GM21717 (cell line): Measurements from ENCODE around the gene CDKN2C.
"Not testable (repeated sequence)": the region's sequence is repeated elsewhere in the genome, so short reads cannot be mapped to it uniquely, and the experiment has no call there.

Source experiments
- ATAC-seq: cut with Tn5 transposase; IDR thresholded peaks from one replicate; pipeline ENCODE4 v1.9.1; 2021; ENCODE audit warnings: mild to moderate bottlenecking, moderate library complexity; ENCODE audit not compliant: unreplicated experiment

The CDKN2C gene

GRCh38 chr1:50969611-50970508 lies at the start of gene CDKN2C:
CDKN2C (plus strand) TSS chr1:50970245; CDS start chr1:50970369, 124 bp downstream.
- ATAC-seq = peak; percentile 28

- ATAC-seq = no peak
Measured at GRCh38 chr1:50920409-50920808, 49.6 kb upstream of the CDKN2C start.

- no peak for ATAC-seq
Measured at GRCh38 chr1:50921029-50921428, 49.0 kb upstream of the CDKN2C start.

GRCh38 chr1:50923564-50923963 lies 46.5 kb upstream of the CDKN2C start:
- ATAC-seq = no peak

- ATAC-seq = no peak
Measured at GRCh38 chr1:50929376-50929958, 40.6 kb upstream of the CDKN2C start.

GRCh38 chr1:50930193-50930592 lies 39.9 kb upstream of the CDKN2C start:
- ATAC-seq = no peak

GRCh38 chr1:50930965-50931737 lies 38.9 kb upstream of the CDKN2C start:
- ATAC-seq = no peak

- ATAC-seq = not testable (repeated sequence)
Measured at GRCh38 chr1:50932043-50932442, 38.0 kb upstream of the CDKN2C start.

GRCh38 chr1:50933770-50934169 lies 36.3 kb upstream of the CDKN2C start:
- ATAC-seq = not testable (repeated sequence)

GRCh38 chr1:50934838-50935237 lies 35.2 kb upstream of the CDKN2C start:
- ATAC-seq = no peak

- ATAC-seq = not testable (repeated sequence)
Measured at GRCh38 chr1:50935276-50935675, 34.8 kb upstream of the CDKN2C start.

- no peak for ATAC-seq
Measured at GRCh38 chr1:50936321-50936720, 33.7 kb upstream of the CDKN2C start.

GRCh38 chr1:50940291-50940690 lies 29.8 kb upstream of the CDKN2C start:
- ATAC-seq = no peak

GRCh38 chr1:50942334-50942733 lies 27.7 kb upstream of the CDKN2C start:
- ATAC-seq = no peak

GRCh38 chr1:50949286-50949982 lies 20.6 kb upstream of the CDKN2C start:
- ATAC-seq = no peak

GRCh38 chr1:50950396-50950795 lies 19.6 kb upstream of the CDKN2C start:
- ATAC-seq = no peak

- not testable (repeated sequence) for ATAC-seq
Measured at GRCh38 chr1:50952566-50952965, 17.5 kb upstream of the CDKN2C start.

- no peak for ATAC-seq
Measured at GRCh38 chr1:50955116-50955515, 14.9 kb upstream of the CDKN2C start.

GRCh38 chr1:50959303-50959912 lies 10.6 kb upstream of the CDKN2C start:
- ATAC-seq = no peak
